HEK293 (cell line): ENCODE measurements around the gene PALMD.

ENCODE experiments used
- CTCF ChIP-seq: fragments of 450-650 bp; formaldehyde crosslinking; IDR thresholded peaks from 2 replicates; pipeline ENCODE4 v1.5.1; 2016; ENCODE audit warnings: missing biosample characterization, missing genetic modification characterization
- GLI4 ChIP-seq: fragments of 450-650 bp; formaldehyde crosslinking; IDR thresholded peaks from 2 replicates; pipeline ENCODE4 v1.5.1; 2016; ENCODE audit warnings: missing biosample characterization, missing genetic modification characterization
- KLF9 ChIP-seq: fragments of 450-650 bp; formaldehyde crosslinking; IDR thresholded peaks from 2 replicates; pipeline ENCODE4 v1.5.1; 2016; ENCODE audit warnings: missing biosample characterization, missing genetic modification characterization, low read depth
- REST ChIP-seq: fragments of 450-650 bp; formaldehyde crosslinking; IDR thresholded peaks from 2 replicates; pipeline ENCODE4 v1.5.1; 2016; ENCODE audit warnings: missing biosample characterization, missing genetic modification characterization
- ZBTB49 ChIP-seq: fragments of 450-650 bp; formaldehyde crosslinking; IDR thresholded peaks from 2 replicates; pipeline ENCODE4 v1.5.1; 2016; ENCODE audit warnings: missing biosample characterization, missing genetic modification characterization, low read depth
- ZNF146 ChIP-seq: fragments of 450-650 bp; formaldehyde crosslinking; IDR thresholded peaks from 2 replicates; pipeline ENCODE4 v1.5.1; 2016; ENCODE audit warnings: missing biosample characterization, missing genetic modification characterization
- ZNF239 ChIP-seq: fragments of 450-650 bp; formaldehyde crosslinking; IDR thresholded peaks from 2 replicates; pipeline ENCODE4 v1.5.1; 2016; ENCODE audit warnings: missing biosample characterization, missing genetic modification characterization
- ZNF274 ChIP-seq, 2 experiments: fragments of 200-500 bp in 1 of 2; fragments of 450-650 bp in 1 of 2; sonication (Bioruptor generic) in 1 of 2; formaldehyde crosslinking in 1 of 2; IDR thresholded peaks; 2 replicates each; pipeline versions ENCODE4 v1.5.1 to v1.6.1; 2014 to 2016; ENCODE audit warnings: borderline replicate concordance in 1 of 2, inconsistent platforms in 1 of 2, low read length in 1 of 2, missing biosample characterization in 1 of 2, missing genetic modification characterization in 1 of 2
- ZNF785 ChIP-seq: fragments of 450-650 bp; formaldehyde crosslinking; IDR thresholded peaks from 2 replicates; pipeline ENCODE4 v1.5.1; 2016; ENCODE audit warnings: missing biosample characterization, missing genetic modification characterization
- TF ChIP-seq, protein P1 (sequence below): fragments of 450-650 bp; formaldehyde crosslinking; IDR thresholded peaks from 2 replicates; pipeline ENCODE4 v1.5.1; 2017; ENCODE audit warnings: missing biosample characterization, missing genetic modification characterization
- TF ChIP-seq, protein P2 (sequence below): fragments of 450-650 bp; IDR thresholded peaks from 2 replicates; pipeline ENCODE4 v1.5.1; 2018; ENCODE audit warnings: missing biosample characterization, missing genetic modification characterization

GRCh38 chr1:99682291-99682751 lies 36.4 kb downstream of the PALMD start:
- no peak for TF ChIP-seq CTCF
- no peak for TF ChIP-seq ZNF146 (tag by site-specific recombination)
- no peak for TF ChIP-seq ZBTB49 (tag by site-specific recombination)
- no peak for TF ChIP-seq GLI4 (tag by site-specific recombination)
- TF ChIP-seq, protein P1, sequence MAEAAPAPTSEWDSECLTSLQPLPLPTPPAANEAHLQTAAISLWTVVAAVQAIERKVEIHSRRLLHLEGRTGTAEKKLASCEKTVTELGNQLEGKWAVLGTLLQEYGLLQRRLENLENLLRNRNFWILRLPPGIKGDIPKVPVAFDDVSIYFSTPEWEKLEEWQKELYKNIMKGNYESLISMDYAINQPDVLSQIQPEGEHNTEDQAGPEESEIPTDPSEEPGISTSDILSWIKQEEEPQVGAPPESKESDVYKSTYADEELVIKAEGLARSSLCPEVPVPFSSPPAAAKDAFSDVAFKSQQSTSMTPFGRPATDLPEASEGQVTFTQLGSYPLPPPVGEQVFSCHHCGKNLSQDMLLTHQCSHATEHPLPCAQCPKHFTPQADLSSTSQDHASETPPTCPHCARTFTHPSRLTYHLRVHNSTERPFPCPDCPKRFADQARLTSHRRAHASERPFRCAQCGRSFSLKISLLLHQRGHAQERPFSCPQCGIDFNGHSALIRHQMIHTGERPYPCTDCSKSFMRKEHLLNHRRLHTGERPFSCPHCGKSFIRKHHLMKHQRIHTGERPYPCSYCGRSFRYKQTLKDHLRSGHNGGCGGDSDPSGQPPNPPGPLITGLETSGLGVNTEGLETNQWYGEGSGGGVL (tag by site-specific recombination), result no peak
- no peak for TF ChIP-seq ZNF785 (tag by site-specific recombination)
- TF ChIP-seq ZNF239, result no peak
- TF ChIP-seq KLF9 (tag by site-specific recombination), result no peak
- no peak for TF ChIP-seq REST (tag by site-specific recombination)
- no peak for TF ChIP-seq ZNF274 (IDR thresholded peaks at IDR 0.05; ENCODE audit: low read length)
- no peak for TF ChIP-seq ZNF274 (tag by site-specific recombination; IDR thresholded peaks at IDR 0.05; ENCODE audit: borderline replicate concordance)
- TF ChIP-seq, protein P2, sequence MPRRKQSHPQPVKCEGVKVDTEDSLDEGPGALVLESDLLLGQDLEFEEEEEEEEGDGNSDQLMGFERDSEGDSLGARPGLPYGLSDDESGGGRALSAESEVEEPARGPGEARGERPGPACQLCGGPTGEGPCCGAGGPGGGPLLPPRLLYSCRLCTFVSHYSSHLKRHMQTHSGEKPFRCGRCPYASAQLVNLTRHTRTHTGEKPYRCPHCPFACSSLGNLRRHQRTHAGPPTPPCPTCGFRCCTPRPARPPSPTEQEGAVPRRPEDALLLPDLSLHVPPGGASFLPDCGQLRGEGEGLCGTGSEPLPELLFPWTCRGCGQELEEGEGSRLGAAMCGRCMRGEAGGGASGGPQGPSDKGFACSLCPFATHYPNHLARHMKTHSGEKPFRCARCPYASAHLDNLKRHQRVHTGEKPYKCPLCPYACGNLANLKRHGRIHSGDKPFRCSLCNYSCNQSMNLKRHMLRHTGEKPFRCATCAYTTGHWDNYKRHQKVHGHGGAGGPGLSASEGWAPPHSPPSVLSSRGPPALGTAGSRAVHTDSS (tag by site-specific recombination), result no peak
